Measurements from ENCODE around the gene ARFGAP3.

DNA sequence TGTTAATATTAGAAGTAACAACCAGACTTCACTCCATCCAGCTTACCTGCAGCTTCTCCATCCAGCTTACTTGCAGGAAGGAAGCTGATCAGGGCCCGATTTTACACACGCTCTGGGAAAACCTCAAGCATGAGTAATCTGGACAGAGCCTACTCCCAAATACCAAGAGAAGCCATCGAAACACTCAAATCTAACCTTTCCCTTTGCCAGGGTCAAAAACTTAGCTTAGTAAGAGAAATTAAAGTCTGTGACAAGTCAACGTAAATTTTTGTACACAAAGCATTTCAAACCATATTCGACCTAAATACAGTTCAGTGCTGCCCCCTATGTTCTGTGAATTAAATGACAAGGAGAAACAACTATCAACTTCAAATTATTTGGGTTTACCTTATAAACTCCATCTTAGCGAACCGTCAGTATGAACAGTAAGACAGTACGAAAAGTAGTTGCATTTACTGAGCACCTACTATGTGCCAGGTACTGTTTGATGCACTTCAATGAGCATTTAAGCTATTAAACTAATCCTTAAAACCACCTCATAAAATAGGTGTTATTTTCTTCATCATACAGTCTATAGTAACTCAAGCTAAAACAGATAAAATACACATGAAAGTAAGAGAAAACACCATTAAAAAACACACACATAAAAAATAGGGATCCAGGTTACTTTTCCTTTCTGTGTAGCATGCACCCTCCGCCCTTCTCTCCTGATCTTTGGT, 36.9 kb downstream of the ARFGAP3 start:
- TF ChIP-seq, protein P1, sequence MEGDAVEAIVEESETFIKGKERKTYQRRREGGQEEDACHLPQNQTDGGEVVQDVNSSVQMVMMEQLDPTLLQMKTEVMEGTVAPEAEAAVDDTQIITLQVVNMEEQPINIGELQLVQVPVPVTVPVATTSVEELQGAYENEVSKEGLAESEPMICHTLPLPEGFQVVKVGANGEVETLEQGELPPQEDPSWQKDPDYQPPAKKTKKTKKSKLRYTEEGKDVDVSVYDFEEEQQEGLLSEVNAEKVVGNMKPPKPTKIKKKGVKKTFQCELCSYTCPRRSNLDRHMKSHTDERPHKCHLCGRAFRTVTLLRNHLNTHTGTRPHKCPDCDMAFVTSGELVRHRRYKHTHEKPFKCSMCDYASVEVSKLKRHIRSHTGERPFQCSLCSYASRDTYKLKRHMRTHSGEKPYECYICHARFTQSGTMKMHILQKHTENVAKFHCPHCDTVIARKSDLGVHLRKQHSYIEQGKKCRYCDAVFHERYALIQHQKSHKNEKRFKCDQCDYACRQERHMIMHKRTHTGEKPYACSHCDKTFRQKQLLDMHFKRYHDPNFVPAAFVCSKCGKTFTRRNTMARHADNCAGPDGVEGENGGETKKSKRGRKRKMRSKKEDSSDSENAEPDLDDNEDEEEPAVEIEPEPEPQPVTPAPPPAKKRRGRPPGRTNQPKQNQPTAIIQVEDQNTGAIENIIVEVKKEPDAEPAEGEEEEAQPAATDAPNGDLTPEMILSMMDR (IDR thresholded peaks at IDR 0.05; ENCODE audit: insufficient read depth, low read depth, low read length) = peak; percentile 74
- no peak for TF ChIP-seq EZH2 (IDR thresholded peaks at IDR 0.05; ENCODE audit: insufficient read depth, low read length)
